GM12864 (cell line): ENCODE measurements around the gene BSPRY.
"Not testable (repeated sequence)": the region's sequence is repeated elsewhere in the genome, so short reads cannot be mapped to it uniquely, and the experiment has no call there.

ENCODE experiments used
- DNase-seq: peaks from one replicate; pipeline ENCODE4 v3.0.0-alpha.2; 2011; ENCODE audit warnings: low read depth
- H3K4me3 ChIP-seq: 2 replicates; pipeline ENCODE4 v1.5.1; 2011; ENCODE audit warnings: mild to moderate bottlenecking, low read depth, low read length, control low read depth
- TF ChIP-seq, protein P1 (sequence below): IDR thresholded peaks from 2 replicates; pipeline ENCODE4 v1.5.1; 2011; ENCODE audit warnings: low read depth, mild to moderate bottlenecking, moderate library complexity, low read length, control low read depth, inconsistent platforms; ENCODE audit errors: missing control alignments

Gene BSPRY

DNA sequence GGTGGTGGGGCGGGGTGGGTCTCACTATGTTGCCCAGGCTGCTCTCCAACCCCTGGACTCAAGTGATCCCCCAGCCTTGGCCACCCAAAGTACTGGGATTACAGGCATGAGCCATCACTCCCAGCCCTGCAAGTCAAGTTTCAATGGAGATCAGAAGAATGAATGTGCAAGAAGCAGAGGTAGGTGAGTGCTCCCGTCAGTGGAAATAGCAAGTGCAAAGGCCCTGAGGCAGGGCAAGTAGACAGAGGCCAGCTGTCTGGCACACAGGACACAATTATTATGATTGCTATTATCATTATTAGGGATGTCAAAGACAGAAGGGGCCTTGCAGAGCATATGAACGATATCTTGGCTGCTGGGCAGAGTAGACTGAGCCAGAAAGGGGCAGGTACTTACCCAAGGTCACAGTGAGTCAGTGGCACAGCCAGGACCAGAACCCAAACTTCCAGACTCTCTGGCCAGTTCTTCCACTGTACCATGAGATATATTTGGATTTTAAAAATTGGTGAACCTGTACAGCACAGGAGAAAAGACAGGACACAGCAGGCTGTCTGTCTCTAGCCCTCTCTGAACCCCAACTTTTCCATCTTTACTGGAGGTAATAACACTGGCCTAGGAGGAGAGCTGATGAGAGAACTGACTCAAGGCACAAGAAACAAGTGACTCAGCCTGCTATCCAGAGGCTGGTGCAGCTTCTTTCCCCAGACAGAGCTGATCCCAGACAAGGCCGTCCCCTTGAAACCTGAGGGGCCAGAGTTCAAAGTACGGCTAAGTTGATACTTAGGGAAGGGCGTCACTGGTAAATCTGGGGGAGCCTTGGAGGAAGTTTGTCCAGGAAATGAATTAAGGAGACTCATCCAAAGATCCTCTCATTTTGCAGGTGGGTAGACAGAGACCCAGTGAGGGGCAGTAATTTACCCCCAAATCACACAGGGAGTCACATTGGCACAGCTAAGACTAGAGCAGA, 26.0 kb downstream of the BSPRY start:
- TF ChIP-seq, protein P1, sequence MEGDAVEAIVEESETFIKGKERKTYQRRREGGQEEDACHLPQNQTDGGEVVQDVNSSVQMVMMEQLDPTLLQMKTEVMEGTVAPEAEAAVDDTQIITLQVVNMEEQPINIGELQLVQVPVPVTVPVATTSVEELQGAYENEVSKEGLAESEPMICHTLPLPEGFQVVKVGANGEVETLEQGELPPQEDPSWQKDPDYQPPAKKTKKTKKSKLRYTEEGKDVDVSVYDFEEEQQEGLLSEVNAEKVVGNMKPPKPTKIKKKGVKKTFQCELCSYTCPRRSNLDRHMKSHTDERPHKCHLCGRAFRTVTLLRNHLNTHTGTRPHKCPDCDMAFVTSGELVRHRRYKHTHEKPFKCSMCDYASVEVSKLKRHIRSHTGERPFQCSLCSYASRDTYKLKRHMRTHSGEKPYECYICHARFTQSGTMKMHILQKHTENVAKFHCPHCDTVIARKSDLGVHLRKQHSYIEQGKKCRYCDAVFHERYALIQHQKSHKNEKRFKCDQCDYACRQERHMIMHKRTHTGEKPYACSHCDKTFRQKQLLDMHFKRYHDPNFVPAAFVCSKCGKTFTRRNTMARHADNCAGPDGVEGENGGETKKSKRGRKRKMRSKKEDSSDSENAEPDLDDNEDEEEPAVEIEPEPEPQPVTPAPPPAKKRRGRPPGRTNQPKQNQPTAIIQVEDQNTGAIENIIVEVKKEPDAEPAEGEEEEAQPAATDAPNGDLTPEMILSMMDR: no peak
- H3K4me3 ChIP-seq: peak overlapping the region; percentile 97
- DNase-seq: no peak

DNA sequence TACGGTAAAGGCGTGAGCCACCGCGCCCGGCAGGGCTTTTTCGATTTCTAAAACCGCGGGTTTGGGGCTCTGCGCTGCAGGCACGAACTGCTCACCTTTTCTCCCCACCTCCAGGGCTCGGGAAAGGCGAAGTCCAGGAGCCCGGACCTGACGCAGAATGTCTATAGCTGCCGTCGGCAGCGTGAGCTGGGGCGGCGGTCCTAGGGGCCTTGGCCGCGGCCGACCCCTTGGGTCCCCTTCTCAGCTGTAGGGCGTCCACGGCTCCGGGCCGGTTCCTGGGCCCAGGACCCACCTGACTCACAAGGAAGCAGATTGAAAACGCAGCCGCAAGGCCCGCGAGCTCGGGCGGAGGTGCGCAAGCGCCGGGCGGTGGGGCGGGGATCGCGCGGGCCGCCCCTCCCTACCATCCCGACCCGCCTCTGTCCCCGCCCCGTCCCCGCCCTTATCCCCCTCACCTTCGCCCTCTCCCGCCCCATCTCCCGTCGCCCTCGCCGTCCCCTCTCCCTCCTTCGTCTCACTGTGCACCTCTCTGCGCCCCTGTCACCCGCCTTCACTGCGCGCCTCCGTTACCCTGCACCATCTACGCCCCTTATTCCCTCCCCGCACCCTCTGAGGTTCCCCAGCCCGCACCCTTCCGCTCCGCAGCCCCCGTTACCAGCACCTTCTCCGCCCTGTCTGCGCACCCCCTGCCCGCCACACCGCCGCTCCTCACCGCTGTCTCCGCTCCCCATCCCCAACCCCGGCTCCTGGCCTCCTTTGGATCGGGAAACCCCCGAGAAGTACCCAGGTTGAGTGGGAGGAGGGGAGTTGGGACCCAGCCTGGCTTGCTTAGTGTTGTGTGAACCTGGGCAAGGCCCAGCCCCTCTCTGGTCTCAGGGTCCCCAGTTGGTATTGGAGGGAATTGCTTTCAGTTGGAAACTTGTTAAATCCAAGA, 27.6 kb downstream of the BSPRY start, which contains the start of gene HDHD3:
Gene HDHD3, minus strand, starts transcription at position 353 of the 934 bp plus-strand sequence. CDS start 2,632 bp downstream, outside the sequence.
- TF ChIP-seq, protein P1: no peak
- H3K4me3 ChIP-seq: peak within 1 kb of the TSS; percentile 97
- DNase-seq: peak; percentile 47

DNA sequence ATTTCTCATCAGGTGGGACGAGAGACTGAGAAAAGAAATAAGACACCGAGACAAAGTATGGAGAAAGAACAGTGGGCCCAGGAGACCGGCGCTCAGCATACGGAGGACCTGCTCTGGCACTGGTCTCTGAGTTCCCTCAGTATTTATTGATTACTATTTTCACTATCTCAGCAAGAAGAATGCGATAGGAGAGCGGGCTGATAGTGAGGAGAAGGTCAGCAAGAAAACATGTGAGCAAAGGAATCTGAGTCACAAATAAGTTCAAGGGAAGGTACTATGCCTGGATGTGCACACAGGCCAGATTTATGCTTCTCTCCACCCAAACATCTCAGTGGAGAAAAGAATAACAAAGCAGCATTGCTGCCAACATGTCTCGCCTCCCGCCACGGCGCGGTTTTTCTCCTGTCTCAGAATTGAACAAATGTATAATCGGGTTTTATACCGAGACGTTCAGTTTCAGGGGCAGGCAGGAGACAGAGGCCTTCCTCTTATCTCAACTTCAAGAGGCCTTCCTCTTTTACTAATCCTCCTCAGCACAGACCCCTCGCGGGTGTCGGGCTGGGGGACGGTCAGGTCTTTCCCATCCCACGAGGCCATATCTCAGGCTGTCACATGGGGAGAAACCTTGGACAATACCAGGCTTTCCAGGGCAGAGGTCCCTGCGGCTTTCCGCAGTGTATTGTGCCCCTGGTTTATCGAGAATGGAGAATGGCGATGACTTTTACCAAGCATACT, 29.9 kb downstream of the BSPRY start:
- not testable (repeated sequence) for DNase-seq, H3K4me3 ChIP-seq

DNA sequence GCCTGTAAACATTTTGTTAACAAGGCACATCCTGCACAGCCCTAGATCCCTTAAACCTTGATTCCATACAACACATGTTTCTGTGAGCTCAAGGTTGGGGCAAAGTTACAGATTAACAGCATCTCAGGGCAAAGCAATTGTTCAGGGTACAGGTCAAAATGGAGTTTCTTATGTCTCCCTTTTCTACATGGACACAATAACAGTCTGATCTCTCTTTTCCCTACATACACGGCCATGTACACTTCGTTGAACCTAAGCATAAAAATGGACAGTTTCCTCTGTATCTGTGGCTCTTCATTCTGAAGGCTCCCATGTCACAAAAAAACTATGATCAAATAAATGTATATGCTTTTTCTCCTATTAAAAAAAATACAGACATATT, 30.5 kb downstream of the BSPRY start:
- not testable (repeated sequence) for H3K4me3 ChIP-seq, DNase-seq

DNA sequence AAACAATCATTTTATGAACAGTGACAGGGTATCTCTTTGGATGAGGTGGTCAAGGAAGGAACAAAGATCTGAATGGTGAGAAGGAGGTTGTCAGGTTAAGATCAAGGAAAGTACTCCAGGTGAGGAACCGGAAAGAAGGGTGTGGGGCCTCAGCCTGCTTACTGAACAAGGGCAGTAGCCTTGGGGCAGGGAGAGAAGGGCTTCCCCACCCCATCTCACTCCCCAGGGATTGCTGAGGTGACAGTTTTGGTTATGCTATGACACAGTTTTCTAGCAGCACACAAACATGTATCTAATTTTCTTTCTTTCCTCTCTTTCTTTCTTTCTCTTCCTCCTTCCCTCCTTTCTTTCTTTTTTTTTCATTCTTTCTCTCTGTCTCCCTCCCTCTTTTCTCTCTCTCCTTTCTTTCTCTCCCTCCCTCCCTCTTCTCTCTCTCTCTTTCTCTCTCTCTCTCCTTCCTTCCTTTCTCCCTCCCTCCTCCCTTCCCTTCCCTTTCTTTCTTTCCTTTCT, 31.6 kb downstream of the BSPRY start:
- DNase-seq: peak; percentile 34
- TF ChIP-seq, protein P1: no peak
- H3K4me3 ChIP-seq: no peak overlapping the region

DNA sequence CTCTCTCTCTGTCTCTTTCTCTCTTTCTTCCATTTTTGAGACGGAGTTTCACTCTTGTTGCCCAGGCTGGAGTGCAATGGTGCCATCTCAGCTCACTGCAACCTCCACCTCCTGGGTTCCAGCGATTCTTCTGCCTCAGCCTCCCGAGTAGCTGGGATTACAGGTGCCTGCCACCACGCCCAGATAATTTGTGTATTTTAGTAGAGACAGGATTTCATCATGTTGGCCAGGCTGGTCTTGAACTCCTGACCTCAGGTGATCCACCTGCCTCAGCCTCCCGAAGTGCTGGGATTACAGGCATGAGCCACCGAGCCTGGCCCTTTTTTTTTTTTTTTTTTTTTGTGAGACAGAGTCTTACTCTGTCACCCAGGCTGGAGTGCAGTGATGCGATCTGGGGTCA, 32.1 kb downstream of the BSPRY start:
- not testable (repeated sequence) for H3K4me3 ChIP-seq, DNase-seq

DNA sequence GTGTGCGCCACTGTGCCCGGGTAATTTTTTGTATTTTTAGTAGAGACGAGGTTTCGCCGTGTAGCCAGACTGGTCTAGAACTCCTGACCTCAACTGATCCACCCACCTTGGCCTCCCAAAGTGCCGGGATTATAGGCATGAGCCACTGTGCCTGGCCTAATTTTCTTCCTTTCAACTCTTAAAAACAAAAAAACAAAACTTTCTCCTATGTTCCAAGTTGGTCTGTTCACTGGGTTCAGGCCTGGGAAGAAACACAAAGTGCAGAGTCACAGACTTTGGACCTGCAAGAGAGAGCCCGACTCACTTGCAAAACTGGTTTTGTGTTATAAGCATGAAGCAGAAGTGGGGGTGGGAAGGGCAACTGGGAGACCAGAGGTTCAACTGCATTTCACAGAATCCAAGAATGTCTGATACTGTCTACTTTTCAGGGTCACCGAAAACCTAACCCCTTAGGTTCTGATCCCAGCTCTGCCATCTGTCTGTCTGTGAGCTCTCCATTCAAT, 32.6 kb downstream of the BSPRY start:
- no peak overlapping the region for H3K4me3 ChIP-seq
- TF ChIP-seq, protein P1: no peak
- no peak for DNase-seq
